NCI-H1092 (cell line): ENCODE results near the gene MFSD2A.
"Not testable (repeated sequence)": the region's sequence is repeated elsewhere in the genome, so short reads cannot be mapped to it uniquely, and the experiment has no call there.

Source experiments
- DNase-seq: peaks from one replicate; lab custom pipeline; 2025; lab: John Stamatoyannopoulos, UW

MFSD2A gene

GRCh38 chr1:39954870-39955546, at the start of gene MFSD2A:
Gene MFSD2A (plus strand): TSS chr1:39955145. CDS start chr1:39955293, 148 bp downstream.
- peak; percentile 99 for DNase-seq

GRCh38 chr1:39905172-39905571, 49.8 kb upstream of the MFSD2A start:
- DNase-seq: no peak

- DNase-seq: no peak
Measured at GRCh38 chr1:39907528-39908453, 47.2 kb upstream of the MFSD2A start.

- no peak for DNase-seq
Measured at GRCh38 chr1:39908534-39908933, 46.4 kb upstream of the MFSD2A start.

- DNase-seq: no peak
Measured at GRCh38 chr1:39910263-39910662, 44.7 kb upstream of the MFSD2A start.

- DNase-seq: not testable (repeated sequence)
Measured at GRCh38 chr1:39913136-39913535, 41.8 kb upstream of the MFSD2A start.

GRCh38 chr1:39915499-39916129, 39.3 kb upstream of the MFSD2A start:
- DNase-seq: no peak

- no peak for DNase-seq
Measured at GRCh38 chr1:39917825-39918224, 37.1 kb upstream of the MFSD2A start.

- DNase-seq: no peak
Measured at GRCh38 chr1:39919545-39919944, 35.4 kb upstream of the MFSD2A start.

GRCh38 chr1:39922251-39922688, 32.7 kb upstream of the MFSD2A start:
- no peak for DNase-seq

- no peak for DNase-seq
Measured at GRCh38 chr1:39925721-39926342, 29.1 kb upstream of the MFSD2A start.

GRCh38 chr1:39926343-39926793, 28.6 kb upstream of the MFSD2A start:
- DNase-seq: no peak

GRCh38 chr1:39926820-39927219, 28.1 kb upstream of the MFSD2A start:
- DNase-seq: no peak

- no peak for DNase-seq
Measured at GRCh38 chr1:39927538-39927937, 27.4 kb upstream of the MFSD2A start.

- no peak for DNase-seq
Measured at GRCh38 chr1:39928809-39929587, 25.9 kb upstream of the MFSD2A start.

GRCh38 chr1:39933956-39934941, 20.7 kb upstream of the MFSD2A start:
- no peak for DNase-seq

GRCh38 chr1:39936724-39937491, 18.0 kb upstream of the MFSD2A start:
- no peak for DNase-seq

- no peak for DNase-seq
Measured at GRCh38 chr1:39938856-39939255, 16.1 kb upstream of the MFSD2A start.

- no peak for DNase-seq
Measured at GRCh38 chr1:39940253-39940652, 14.7 kb upstream of the MFSD2A start.
